OCI-LY7 (cell line): ENCODE data around the gene STXBP1. TPM values are rescaled to one million over a fixed set of nuclear protein-coding genes. Genes with fewer than 3 reads are reported as not detected.
A peak's percentile ranks its signal among the peaks of the same experiment; 100 is the strongest.

Experiments used
- BruUV-seq: library from RNA; stranded (reverse); fragments of 400-500 nt; replicated peaks from 2 replicates; lab custom pipeline; 2021; lab: Mats Ljungman, UMichigan
- CTCF ChIA-PET: fragments of 300-600 bp; sonication (Branson Sonifier 250); formaldehyde crosslinking; loops from one replicate; lab custom pipeline; 2022; ENCODE audit warnings: antibody characterized with exemption; ENCODE audit not compliant: unreplicated experiment; lab: Charles Lee
- POLR2A ChIA-PET: fragments of 300-600 bp; sonication (Branson Sonifier 250); formaldehyde crosslinking; loops from one replicate; lab custom pipeline; 2022; ENCODE audit warnings: antibody characterized with exemption; lab: Charles Lee
- DNase-seq: peaks from one replicate; pipeline ENCODE4 v3.0.0-alpha.2; 2015; ENCODE audit warnings: low spot score
- H2AFZ ChIP-seq: fragments of 200-600 bp; sonication (generic), shearing (Covaris generic); 2 replicates; pipeline ENCODE4 v1.6.1; 2014; ENCODE audit warnings: mild to moderate bottlenecking, antibody characterized with exemption, low read length, moderate library complexity
- H3K27ac ChIP-seq: fragments of 200-600 bp; sonication (generic); 2 replicates; pipeline ENCODE4 v1.5.1; 2014; ENCODE audit warnings: mixed run types, low read depth, mild to moderate bottlenecking, moderate library complexity, low read length, inconsistent platforms; ENCODE audit not compliant: poor library complexity, severe bottlenecking
- H3K36me3 ChIP-seq: fragments of 200-600 bp; sonication (generic); 2 replicates; pipeline ENCODE4 v1.6.1; 2014; ENCODE audit warnings: mild to moderate bottlenecking, antibody characterized with exemption, low read length, moderate library complexity, mixed read lengths; ENCODE audit not compliant: insufficient read depth
- H3K4me1 ChIP-seq: fragments of 200-600 bp; sonication (generic); 2 replicates; pipeline ENCODE4 v1.5.1; 2014; ENCODE audit warnings: mild to moderate bottlenecking, low read length; ENCODE audit not compliant: insufficient read depth, poor library complexity, severe bottlenecking
- H3K4me2 ChIP-seq: fragments of 200-600 bp; sonication (generic); 2 replicates; pipeline ENCODE4 v1.6.1; 2014; ENCODE audit warnings: mild to moderate bottlenecking, low read length
- H3K4me3 ChIP-seq: fragments of 200-600 bp; sonication (generic); 2 replicates; pipeline ENCODE4 v1.5.1; 2014; ENCODE audit warnings: mild to moderate bottlenecking, low read depth, low read length; ENCODE audit not compliant: poor library complexity, severe bottlenecking
- H3K79me2 ChIP-seq: fragments of 200-600 bp; sonication (generic); 2 replicates; pipeline ENCODE4 v1.6.1; 2016; ENCODE audit warnings: low read depth, mild to moderate bottlenecking, low read length, moderate library complexity, mixed read lengths; ENCODE audit not compliant: insufficient read depth
- H3K9me2 ChIP-seq: fragments of 200-600 bp; sonication (generic); 2 replicates; pipeline ENCODE4 v1.6.1; 2016; ENCODE audit warnings: mild to moderate bottlenecking, low read length, mixed read lengths; ENCODE audit not compliant: insufficient read depth
- H3K9me3 ChIP-seq: fragments of 200-600 bp; sonication (generic); 2 replicates; pipeline ENCODE4 v1.6.1; 2014; ENCODE audit warnings: mild to moderate bottlenecking, mixed run types, low read length, mixed read lengths
- H4K20me1 ChIP-seq: fragments of 200-600 bp; sonication (generic); 2 replicates; pipeline ENCODE4 v1.6.1; 2014; ENCODE audit warnings: mild to moderate bottlenecking, antibody characterized with exemption, low read length, moderate library complexity, mixed read lengths; ENCODE audit not compliant: insufficient read depth
- CTCF ChIP-seq: fragments of 200-600 bp; sonication (generic); conservative IDR thresholded peaks from 2 replicates; pipeline ENCODE4 v1.5.1; 2014; ENCODE audit warnings: mild to moderate bottlenecking, antibody characterized with exemption, low read length, moderate library complexity, mixed read lengths
- EZH2phosphoT487 ChIP-seq: fragments of 200-600 bp; sonication (generic); IDR thresholded peaks from 2 replicates; pipeline ENCODE4 v1.6.1; 2018; ENCODE audit warnings: low read depth, borderline replicate concordance, mild to moderate bottlenecking, mixed run types, antibody characterized with exemption, low read length, moderate library complexity, mixed read lengths
- intact Hi-C: fragments of 100-400 bp; cut with micrococcal nuclease; formaldehyde crosslinking; loops from one replicate; pipeline ENCODE4 v1.10.0; 2022; ENCODE audit not compliant: unreplicated experiment
- total RNA-seq, 2 experiments: library from RNA; depleted of rRNA in 1 of 2; stranded (reverse); fragments of >200 nt in 1 of 2; shearing (Covaris generic) in 1 of 2; gene quantifications; 2 replicates each; pipeline ENCODE4 v1.2.3, GENCODE V29; 2014 to 2022

Gene STXBP1
- total RNA-seq, 2 experiments from 2014 or later: 4.1 to 20.4 TPM

DNA sequence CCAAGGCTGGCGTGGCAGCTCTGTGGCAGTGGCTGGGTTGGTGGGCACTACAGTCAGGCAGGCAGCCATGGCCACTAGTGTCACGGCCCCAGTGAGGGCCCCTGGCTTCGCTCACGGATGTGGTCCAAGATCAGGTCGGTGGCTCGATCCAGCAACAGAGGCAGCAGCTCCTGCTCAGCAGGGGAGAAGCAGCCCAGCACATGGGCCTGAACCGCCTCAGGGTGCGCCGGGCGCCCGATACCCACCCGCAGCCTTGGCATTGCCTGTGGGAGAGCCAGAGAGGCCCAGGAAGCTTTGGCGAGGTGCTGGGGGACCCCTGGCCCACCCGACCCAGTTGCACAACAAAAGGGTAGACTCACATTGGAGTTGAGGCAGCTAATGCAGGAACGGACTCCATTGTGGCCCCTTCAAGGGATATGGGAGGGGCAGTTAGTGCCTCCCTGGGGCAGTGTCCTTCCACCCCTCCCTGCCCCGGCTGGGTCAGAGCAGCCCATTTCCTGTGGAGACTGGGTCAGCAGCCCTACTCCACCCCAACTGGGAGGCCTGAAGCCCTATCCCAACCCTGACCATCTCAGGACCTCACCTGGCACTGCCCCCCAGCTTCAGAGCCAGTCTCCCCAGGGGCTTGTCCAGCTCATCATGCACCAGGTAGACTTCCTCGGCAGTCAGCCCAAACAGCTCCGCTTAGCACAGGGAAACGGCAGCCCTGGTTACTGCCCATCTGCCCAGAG, 102.1 kb downstream of the STXBP1 start:
- peak overlapping the region; percentile 72 for H3K4me3 ChIP-seq
- H3K9me3 ChIP-seq: no peaks in the 10 kb centered on the region
- DNase-seq: no peak
- no peaks in the 10 kb centered on the region for H3K36me3 ChIP-seq
- ChIA-PET CTCF (no interaction called here), POLR2A (interaction anchor here (1.1 kb wide), 1 partner anchor 15 kb away, joined by 3 read pairs; no protein-coding TSS in a partner anchor)
- H3K4me2 ChIP-seq: peak overlapping the region; percentile 92
- no peaks in the 10 kb centered on the region for H3K9me2 ChIP-seq
- no peak overlapping the region for H2AFZ ChIP-seq
- no peaks in the 10 kb centered on the region; the same call in 1 of the 2 replicates for H4K20me1 ChIP-seq
- no peaks in the 10 kb centered on the region for H3K79me2 ChIP-seq
- no TSS peak for BruUV-seq
- TF ChIP-seq CTCF: no peak
- TF ChIP-seq EZH2phosphoT487: no peak
- H3K4me1 ChIP-seq: peaks cover 19% of the 10 kb centered on the region
- H3K27ac ChIP-seq: no peak overlapping the region
- intact Hi-C loops: no loop called here

DNA sequence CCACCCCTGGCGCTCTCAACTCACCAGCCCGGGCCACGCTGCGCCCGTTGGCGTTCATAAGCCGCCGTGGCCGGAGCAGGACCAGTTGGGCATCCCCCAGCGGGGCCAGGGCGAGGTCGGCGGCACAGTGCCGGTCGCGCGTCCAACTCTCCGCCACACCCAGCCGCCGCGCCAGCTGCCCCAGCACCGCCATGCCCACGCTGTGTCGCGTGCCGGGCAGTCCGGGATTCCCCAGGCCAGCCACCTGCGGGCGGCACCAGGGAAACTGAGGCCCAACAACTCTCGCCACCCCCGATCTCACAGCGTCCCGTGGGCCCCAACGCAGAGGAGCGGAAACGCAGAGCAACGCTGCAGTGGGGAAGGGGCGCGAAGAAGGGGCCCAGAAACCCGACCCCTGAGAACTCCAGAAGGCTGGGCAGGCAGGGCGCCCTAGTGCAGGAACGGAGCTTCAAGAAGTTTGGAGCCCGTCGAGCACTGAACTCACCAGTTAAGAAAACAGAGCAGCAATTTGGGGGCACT, 102.9 kb downstream of the STXBP1 start:
- Histone ChIP-seq H3K9me3 (no peaks in the 10 kb centered on the region), H3K36me3 (no peaks in the 10 kb centered on the region), H3K9me2 (no peaks in the 10 kb centered on the region), H3K4me3 (peak overlapping the region; percentile 72), H3K4me2 (peak overlapping the region; percentile 92), H3K79me2 (no peaks in the 10 kb centered on the region), H4K20me1 (no peaks in the 10 kb centered on the region; the same call in 1 of the 2 replicates), H3K27ac (no peak overlapping the region), H2AFZ (peak overlapping the region; percentile 59), H3K4me1 (peaks cover 27% of the 10 kb centered on the region)
- ChIA-PET CTCF (no interaction called here), POLR2A (interaction anchor here (0.6 to 1.1 kb wide), 3 partner anchors 10 to 66 kb away, joined by 3 read pairs; no protein-coding TSS in a partner anchor)
- BruUV-seq: no TSS peak
- intact Hi-C loops: no loop called here
- no peak for TF ChIP-seq CTCF
- no peak for TF ChIP-seq EZH2phosphoT487
- DNase-seq: no peak
